Ishikawa (cell line): ENCODE results near the gene AFF2.

Experiments used
- CEBPB ChIP-seq: IDR thresholded peaks from 2 replicates; pipeline ENCODE4 v1.6.1; 2012
- CREB1 ChIP-seq: IDR thresholded peaks from 2 replicates; pipeline ENCODE4 v1.6.1; 2012; ENCODE audit warnings: low read depth
- EGR1 ChIP-seq: IDR thresholded peaks from 2 replicates; pipeline ENCODE4 v1.6.1; 2012
- EP300 ChIP-seq: IDR thresholded peaks from 2 replicates; pipeline ENCODE4 v1.6.1; 2012; ENCODE audit warnings: borderline replicate concordance
- FOXM1 ChIP-seq: IDR thresholded peaks from 2 replicates; pipeline ENCODE4 v1.6.1; 2012; ENCODE audit warnings: low read depth, borderline replicate concordance
- MAX ChIP-seq: IDR thresholded peaks from 2 replicates; pipeline ENCODE4 v1.6.1; 2012
- NFIC ChIP-seq: IDR thresholded peaks from 2 replicates; pipeline ENCODE4 v1.6.1; 2012
- RAD21 ChIP-seq: IDR thresholded peaks from 2 replicates; pipeline ENCODE4 v1.6.1; 2012; ENCODE audit warnings: low read depth
- REST ChIP-seq: IDR thresholded peaks from 2 replicates; pipeline ENCODE4 v1.6.1; 2012; ENCODE audit warnings: low read depth, mild to moderate bottlenecking
- TAF1 ChIP-seq: IDR thresholded peaks from 2 replicates; pipeline ENCODE4 v1.6.1; 2012; ENCODE audit warnings: low read depth, mild to moderate bottlenecking
- TCF12 ChIP-seq: IDR thresholded peaks from 2 replicates; pipeline ENCODE4 v1.6.1; 2012; ENCODE audit warnings: low read depth
- TEAD4 ChIP-seq: IDR thresholded peaks from 2 replicates; pipeline ENCODE4 v1.6.1; 2012
- USF1 ChIP-seq: IDR thresholded peaks from 2 replicates; pipeline ENCODE4 v1.6.1; 2012
- YY1 ChIP-seq: IDR thresholded peaks from 2 replicates; pipeline ENCODE4 v1.6.1; 2012; ENCODE audit warnings: low read depth
- ZBTB7A ChIP-seq: IDR thresholded peaks from 2 replicates; pipeline ENCODE4 v1.6.1; 2012; ENCODE audit warnings: low read depth

AFF2 gene

GRCh38 chrX:148474030-148474429 lies 26.4 kb upstream of the AFF2 start:
- no peak for TF ChIP-seq NFIC
- no peak for TF ChIP-seq RAD21
- no peak for TF ChIP-seq TAF1
- no peak for TF ChIP-seq FOXM1
- no peak for TF ChIP-seq TEAD4
- no peak for TF ChIP-seq REST
- no peak for TF ChIP-seq YY1
- TF ChIP-seq MAX, result no peak
- no peak for TF ChIP-seq CEBPB
- no peak for TF ChIP-seq ZBTB7A
- TF ChIP-seq EGR1, result no peak
- no peak for TF ChIP-seq USF1

GRCh38 chrX:148492057-148492456 lies 8.4 kb upstream of the AFF2 start:
- no peak for TF ChIP-seq REST
- TF ChIP-seq TCF12, result no peak
- TF ChIP-seq EGR1, result no peak
- TF ChIP-seq YY1, result no peak
- TF ChIP-seq TAF1, result no peak
- no peak for TF ChIP-seq TEAD4
- no peak for TF ChIP-seq MAX
- TF ChIP-seq USF1, result no peak
- no peak for TF ChIP-seq FOXM1
- TF ChIP-seq RAD21, result no peak
- TF ChIP-seq CEBPB, result no peak

GRCh38 chrX:148495176-148495575 lies 5.2 kb upstream of the AFF2 start:
- TF ChIP-seq TAF1 (no peak), FOXM1 (no peak), CEBPB (no peak), RAD21 (no peak), TEAD4 (no peak), USF1 (no peak), REST (no peak), MAX (no peak), CREB1 (no peak), EGR1 (no peak), NFIC (no peak), YY1 (no peak), TCF12 (no peak), ZBTB7A (no peak), EP300 (no peak)

GRCh38 chrX:148498067-148498466 lies 2.4 kb upstream of the AFF2 start:
- TF ChIP-seq USF1 (no peak), CREB1 (no peak), NFIC (no peak), REST (no peak)
